HG03575 (cell line): ENCODE results near the gene FBLIM1.
"Not testable (repeated sequence)": the region's sequence is repeated elsewhere in the genome, so short reads cannot be mapped to it uniquely, and the experiment has no call there.

Experiments
- ATAC-seq: cut with Tn5 transposase; IDR thresholded peaks from one replicate; pipeline ENCODE4 v1.9.1; 2021; ENCODE audit not compliant: unreplicated experiment, insufficient number of reproducible peaks, low FRiP score; ENCODE audit errors: extremely low read depth

The FBLIM1 gene

GRCh38 chr1:15799928-15800835, 41.6 kb downstream of the FBLIM1 start:
- no peak for ATAC-seq

- ATAC-seq: no peak
These were observed 43.8 kb downstream of the FBLIM1 start for GRCh38 chr1:15802234-15802965.

GRCh38 chr1:15803380-15803779, 44.8 kb downstream of the FBLIM1 start:
- ATAC-seq: no peak

GRCh38 chr1:15804060-15804459, 45.5 kb downstream of the FBLIM1 start:
- no peak for ATAC-seq

- ATAC-seq: no peak
These were observed 48.5 kb downstream of the FBLIM1 start for GRCh38 chr1:15807121-15807520.

- not testable (repeated sequence) for ATAC-seq
These were observed 49.0 kb downstream of the FBLIM1 start, which contains the start of gene UQCRHL for GRCh38 chr1:15807549-15807948. Gene UQCRHL (minus strand): TSS chr1:15807649. CDS start chr1:15807649, 0 bp downstream.

GRCh38 chr1:15808955-15809354, 50.4 kb downstream of the FBLIM1 start:
- ATAC-seq: no peak

- no peak for ATAC-seq
These were observed 51.5 kb downstream of the FBLIM1 start for GRCh38 chr1:15810073-15810472.

- ATAC-seq: no peak
These were observed 58.1 kb downstream of the FBLIM1 start for GRCh38 chr1:15816674-15817073.

- ATAC-seq: no peak
These were observed 61.9 kb downstream of the FBLIM1 start for GRCh38 chr1:15820478-15820877.

- ATAC-seq: no peak
These were observed 67.2 kb downstream of the FBLIM1 start for GRCh38 chr1:15825800-15826199.

GRCh38 chr1:15826810-15827507, 68.4 kb downstream of the FBLIM1 start:
- no peak for ATAC-seq

GRCh38 chr1:15827567-15827966, 69.0 kb downstream of the FBLIM1 start:
- ATAC-seq: not testable (repeated sequence)

GRCh38 chr1:15828931-15829330, 70.3 kb downstream of the FBLIM1 start:
- not testable (repeated sequence) for ATAC-seq

- ATAC-seq: no peak
These were observed 71.7 kb downstream of the FBLIM1 start for GRCh38 chr1:15830258-15830657.

- no peak for ATAC-seq
These were observed 74.6 kb downstream of the FBLIM1 start for GRCh38 chr1:15833069-15833679.

- no peak for ATAC-seq
These were observed 75.3 kb downstream of the FBLIM1 start for GRCh38 chr1:15833842-15834405.

- no peak for ATAC-seq
These were observed 76.0 kb downstream of the FBLIM1 start for GRCh38 chr1:15834406-15835204.
